ENCODE results near the gene TESK1. TPM values are rescaled to one million over a fixed set of nuclear protein-coding genes. Genes with fewer than 3 reads are reported as not detected.
A peak's percentile ranks its signal among the peaks of the same experiment; 100 is the strongest.

TESK1 gene
- polyA plus RNA-seq, 2 of the 4 experiments (the other 2 are of a cell fraction) = 16.5 to 33.0 TPM

DNA sequence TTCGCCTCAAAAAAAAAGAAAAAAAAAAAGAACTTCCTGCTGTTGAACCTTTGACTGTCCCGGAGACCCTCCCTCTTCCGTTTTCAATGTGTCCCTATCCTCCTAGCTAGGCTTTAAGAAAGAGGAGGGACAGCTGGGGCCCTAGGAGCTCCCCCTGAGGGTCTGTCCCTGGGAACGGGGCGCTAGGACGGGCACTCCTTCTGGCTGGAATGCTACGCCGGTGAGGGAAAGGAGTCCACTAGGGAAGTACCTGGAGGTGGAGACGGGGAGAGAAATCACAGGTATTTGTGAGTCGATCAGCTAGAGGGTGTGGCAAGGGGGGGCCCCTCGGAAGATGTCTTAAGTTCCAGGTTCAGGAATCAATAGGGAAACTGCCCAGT lies 41.1 kb downstream of the TESK1 start:
- DNase-seq (ENCODE audit: low read depth in 1 of 2, low spot score in 1 of 2) = no peak
- WGBS (ENCODE audit: missing lambda C conversion rate) = 51% methylated on average over 11 of the region's 11 CpGs

DNA sequence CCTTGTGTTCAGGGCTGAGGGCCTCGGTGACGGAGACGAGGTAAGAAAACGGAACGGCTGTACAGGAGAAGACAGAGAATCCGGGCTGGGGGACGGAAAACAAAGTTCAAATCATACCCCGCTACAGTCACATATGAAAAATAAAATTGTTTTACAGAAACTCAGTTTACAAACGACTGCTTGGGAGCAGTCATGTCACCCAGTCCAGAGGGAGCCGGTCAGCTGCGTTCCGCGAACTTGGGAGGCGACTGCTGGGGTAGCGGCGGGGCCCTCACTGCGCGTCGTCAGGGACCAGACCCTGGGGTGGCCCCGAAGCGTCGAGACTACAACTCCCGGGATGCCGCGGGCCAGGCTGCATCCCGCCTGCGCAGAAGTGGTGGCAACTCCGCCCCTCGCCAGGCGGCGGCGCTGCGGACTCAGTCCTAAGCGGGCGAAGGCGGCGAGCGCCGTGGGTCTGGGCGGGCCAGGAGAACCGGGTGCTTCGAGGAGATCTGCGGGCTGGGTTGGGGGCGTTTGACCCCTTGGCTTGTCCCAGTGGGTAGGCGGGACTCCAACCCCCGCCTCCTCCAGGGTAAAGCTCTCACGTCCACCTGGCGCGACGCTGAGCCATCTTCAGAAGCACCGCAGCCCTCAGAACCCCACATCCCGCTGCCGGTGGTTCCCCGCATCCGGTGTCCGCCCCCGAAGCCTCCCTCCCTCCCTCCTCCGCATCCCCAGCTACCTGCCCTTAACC lies 41.6 kb downstream of the TESK1 start:
- POLR2A ChIA-PET = interaction anchor here (1.2 to 1.6 kb wide), 4 partner anchors 11 to 43 kb away, joined by 3 to 4 read pairs (median 4); partner anchors contain the start of genes ARHGEF39, CCDC107 and RMRP
- H3K27ac ChIP-seq = peak overlapping the region; percentile 92 to 93
- 2% methylated on average over 22 of the region's 58 CpGs for WGBS (ENCODE audit: missing lambda C conversion rate)
- ATAC-seq = peak; percentile 93 to 97
- H3K4me1 ChIP-seq = peaks cover 13% of the 10 kb centered on the region
- peak overlapping the region; percentile 100 for H3K4me2 ChIP-seq
- no peaks in the 10 kb centered on the region for H3K9me3 ChIP-seq
- TF ChIP-seq RAD21 (conservative IDR thresholded peaks at IDR 0.05 in 1 of 2, IDR thresholded peaks at IDR 0.05 in 1 of 2) = peak; percentile 81 to 91
- peak; percentile 4; the same call in 1 of the 2 replicates for TF ChIP-seq PHF8 (IDR thresholded peaks at IDR 0.05; ENCODE audit: borderline replicate concordance, low read depth)
- TF ChIP-seq, protein P1, sequence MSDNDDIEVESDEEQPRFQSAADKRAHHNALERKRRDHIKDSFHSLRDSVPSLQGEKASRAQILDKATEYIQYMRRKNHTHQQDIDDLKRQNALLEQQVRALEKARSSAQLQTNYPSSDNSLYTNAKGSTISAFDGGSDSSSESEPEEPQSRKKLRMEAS (IDR thresholded peaks at IDR 0.05) = peak; percentile 80
- no peak; the same call in 1 of the 2 replicates for TF ChIP-seq MYC (IDR thresholded peaks at IDR 0.05; ENCODE audit: borderline replicate concordance, low read length)
- TF ChIP-seq FOSB (CRISPR knock-in tag; IDR thresholded peaks at IDR 0.05) = no peak
- TF ChIP-seq POLR2A (IDR thresholded peaks at IDR 0.05; ENCODE audit: low read length) = peak; percentile 66
- TF ChIP-seq, protein P2, sequence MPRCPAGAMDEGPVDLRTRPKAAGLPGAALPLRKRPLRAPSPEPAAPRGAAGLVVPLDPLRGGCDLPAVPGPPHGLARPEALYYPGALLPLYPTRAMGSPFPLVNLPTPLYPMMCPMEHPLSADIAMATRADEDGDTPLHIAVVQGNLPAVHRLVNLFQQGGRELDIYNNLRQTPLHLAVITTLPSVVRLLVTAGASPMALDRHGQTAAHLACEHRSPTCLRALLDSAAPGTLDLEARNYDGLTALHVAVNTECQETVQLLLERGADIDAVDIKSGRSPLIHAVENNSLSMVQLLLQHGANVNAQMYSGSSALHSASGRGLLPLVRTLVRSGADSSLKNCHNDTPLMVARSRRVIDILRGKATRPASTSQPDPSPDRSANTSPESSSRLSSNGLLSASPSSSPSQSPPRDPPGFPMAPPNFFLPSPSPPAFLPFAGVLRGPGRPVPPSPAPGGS (IDR thresholded peaks at IDR 0.05) = 0 out of 3 replicates have a peak, but pooled peaks have one; percentile 53
- TF ChIP-seq, protein P3, sequence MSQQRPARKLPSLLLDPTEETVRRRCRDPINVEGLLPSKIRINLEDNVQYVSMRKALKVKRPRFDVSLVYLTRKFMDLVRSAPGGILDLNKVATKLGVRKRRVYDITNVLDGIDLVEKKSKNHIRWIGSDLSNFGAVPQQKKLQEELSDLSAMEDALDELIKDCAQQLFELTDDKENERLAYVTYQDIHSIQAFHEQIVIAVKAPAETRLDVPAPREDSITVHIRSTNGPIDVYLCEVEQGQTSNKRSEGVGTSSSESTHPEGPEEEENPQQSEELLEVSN (IDR thresholded peaks at IDR 0.05; ENCODE audit: borderline replicate concordance, low read depth) = peak; percentile 87; the same call in 1 of the 2 replicates
- TF ChIP-seq SMC3 (IDR thresholded peaks at IDR 0.05) = peak; percentile 75
- no peak for TF ChIP-seq EHMT2 (IDR thresholded peaks at IDR 0.05; ENCODE audit: low read depth)
- no peak for TF ChIP-seq NFE2L2 (conservative IDR thresholded peaks at IDR 0.05; ENCODE audit: low read length)
- peak in 1 of 2 experiments; percentile 62; a peak in 2 of 5 replicates for TF ChIP-seq JUN (IDR thresholded peaks at IDR 0.05)
- TF ChIP-seq, protein P4, sequence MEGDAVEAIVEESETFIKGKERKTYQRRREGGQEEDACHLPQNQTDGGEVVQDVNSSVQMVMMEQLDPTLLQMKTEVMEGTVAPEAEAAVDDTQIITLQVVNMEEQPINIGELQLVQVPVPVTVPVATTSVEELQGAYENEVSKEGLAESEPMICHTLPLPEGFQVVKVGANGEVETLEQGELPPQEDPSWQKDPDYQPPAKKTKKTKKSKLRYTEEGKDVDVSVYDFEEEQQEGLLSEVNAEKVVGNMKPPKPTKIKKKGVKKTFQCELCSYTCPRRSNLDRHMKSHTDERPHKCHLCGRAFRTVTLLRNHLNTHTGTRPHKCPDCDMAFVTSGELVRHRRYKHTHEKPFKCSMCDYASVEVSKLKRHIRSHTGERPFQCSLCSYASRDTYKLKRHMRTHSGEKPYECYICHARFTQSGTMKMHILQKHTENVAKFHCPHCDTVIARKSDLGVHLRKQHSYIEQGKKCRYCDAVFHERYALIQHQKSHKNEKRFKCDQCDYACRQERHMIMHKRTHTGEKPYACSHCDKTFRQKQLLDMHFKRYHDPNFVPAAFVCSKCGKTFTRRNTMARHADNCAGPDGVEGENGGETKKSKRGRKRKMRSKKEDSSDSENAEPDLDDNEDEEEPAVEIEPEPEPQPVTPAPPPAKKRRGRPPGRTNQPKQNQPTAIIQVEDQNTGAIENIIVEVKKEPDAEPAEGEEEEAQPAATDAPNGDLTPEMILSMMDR (IDR thresholded peaks at IDR 0.05) = peak; percentile 87
- no peak for TF ChIP-seq CBX8 (IDR thresholded peaks at IDR 0.05)
- no peak for TF ChIP-seq BHLHE40 (IDR thresholded peaks at IDR 0.05; ENCODE audit: low read depth, low read length)
- no peak for FAIRE-seq
- peak; percentile 90 to 95 for DNase-seq (ENCODE audit: low read depth in 1 of 2, low spot score in 1 of 2)
- peak overlapping the region; percentile 52 for H3K4me3 ChIP-seq
- CTCF ChIA-PET = interaction anchor here (0.6 to 5.9 kb wide), 54 partner anchors 8 to 552 kb away, joined by 3 to 135 read pairs (median 4); partner anchors contain the start of genes ARHGEF39, CCDC107, CREB3 and GBA2

More for the DNA sequence above, 41.1 kb downstream of the TESK1 start:
- no peak for TF ChIP-seq EP300 (IDR thresholded peaks at IDR 0.05)
- TF ChIP-seq, protein P5, sequence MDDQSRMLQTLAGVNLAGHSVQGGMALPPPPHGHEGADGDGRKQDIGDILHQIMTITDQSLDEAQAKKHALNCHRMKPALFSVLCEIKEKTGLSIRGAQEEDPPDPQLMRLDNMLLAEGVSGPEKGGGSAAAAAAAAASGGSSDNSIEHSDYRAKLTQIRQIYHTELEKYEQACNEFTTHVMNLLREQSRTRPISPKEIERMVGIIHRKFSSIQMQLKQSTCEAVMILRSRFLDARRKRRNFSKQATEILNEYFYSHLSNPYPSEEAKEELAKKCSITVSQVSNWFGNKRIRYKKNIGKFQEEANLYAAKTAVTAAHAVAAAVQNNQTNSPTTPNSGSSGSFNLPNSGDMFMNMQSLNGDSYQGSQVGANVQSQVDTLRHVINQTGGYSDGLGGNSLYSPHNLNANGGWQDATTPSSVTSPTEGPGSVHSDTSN (IDR thresholded peaks at IDR 0.05) = no peak
- no peak for TF ChIP-seq ESRRA (IDR thresholded peaks at IDR 0.05; ENCODE audit: borderline replicate concordance, low read length)
- TF ChIP-seq CHD4 (IDR thresholded peaks at IDR 0.05; ENCODE audit: borderline replicate concordance) = no peak
- ATAC-seq = peak; percentile 11 to 34; a peak in 3 of 6 replicates
- Histone ChIP-seq H3K4me3 (peak overlapping the region; percentile 52), H3K27ac (peak overlapping the region; percentile 92 to 93), H3K4me2 (peak overlapping the region; percentile 100), H3K9me3 (no peaks in the 10 kb centered on the region), H3K4me1 (peaks cover 9% of the 10 kb centered on the region)
- ChIA-PET CTCF (interaction anchor here (0.7 to 5.9 kb wide), 37 partner anchors 10 to 975 kb away, joined by 3 to 135 read pairs (median 5); partner anchors contain the start of genes ARHGEF39, CCDC107, CREB3 and GBA2), POLR2A (interaction anchor here (0.7 to 1.4 kb wide), 3 partner anchors 12 to 19 kb away, joined by 3 to 4 read pairs (median 3); partner anchors contain the start of genes ARHGEF39, CCDC107 and RMRP)
- FAIRE-seq = no peak

Data from A549 (cell line).